H1 (cell line): ENCODE measurements around the gene BDKRB1. TPM values are rescaled to one million over a fixed set of nuclear protein-coding genes. Genes with fewer than 3 reads are reported as not detected.

Experiments used
- CTCF ChIA-PET: fragments of 300-600 bp; sonication (Branson Sonifier 250); formaldehyde crosslinking; loops from one replicate; lab custom pipeline; 2021; ENCODE audit not compliant: partially characterized antibody; lab: Charles Lee
- POLR2A ChIA-PET: fragments of 300-600 bp; sonication (Branson Sonifier 250); formaldehyde crosslinking; loops from one replicate; lab custom pipeline; 2021; ENCODE audit warnings: inconsistent platforms; ENCODE audit not compliant: partially characterized antibody; lab: Charles Lee
- DNase-seq, 2 experiments: peaks; one replicate each; pipeline versions ENCODE4 v3.0.0 to v3.0.0-alpha.2; 2010 to 2022; ENCODE audit warnings: low spot score in 2 of 2, low read depth in 1 of 2, mixed read lengths in 1 of 2
- FAIRE-seq: peaks from 2 replicates; lab custom pipeline; 2011; peaks lifted over from hg19 to GRCh38; lab: Jason Lieb, UNC
- H2AFZ ChIP-seq: 2 replicates; pipeline ENCODE4 v1.8.1; 2012; ENCODE audit warnings: low read length, inconsistent platforms
- H2AK5ac ChIP-seq: 2 replicates; pipeline ENCODE4 v1.6.1; 2013; ENCODE audit warnings: low read depth, low read length
- H2BK120ac ChIP-seq: replicated peaks from 2 replicates; pipeline ENCODE3; 2013; ENCODE audit warnings: low read depth, low read length, inconsistent platforms
- H2BK12ac ChIP-seq: 2 replicates; pipeline ENCODE4 v1.6.1; 2013; ENCODE audit warnings: low read depth, low read length
- H2BK15ac ChIP-seq: 2 replicates; pipeline ENCODE4 v1.6.1; 2013; ENCODE audit warnings: low read length
- H2BK20ac ChIP-seq: 2 replicates; pipeline ENCODE4 v1.6.1; 2013; ENCODE audit warnings: low read length
- H2BK5ac ChIP-seq: 2 replicates; pipeline ENCODE4 v1.6.1; 2013; ENCODE audit warnings: low read depth, low read length
- H3K14ac ChIP-seq: 2 replicates; pipeline ENCODE4 v1.6.1; 2013; ENCODE audit warnings: inconsistent platforms; ENCODE audit not compliant: insufficient read length
- H3K18ac ChIP-seq: 2 replicates; pipeline ENCODE4 v1.6.1; 2013; ENCODE audit warnings: low read length; ENCODE audit errors: extremely low read depth
- H3K23ac ChIP-seq: 2 replicates; pipeline ENCODE4 v1.6.1; 2013; ENCODE audit warnings: inconsistent platforms; ENCODE audit not compliant: insufficient read length
- H3K23me2 ChIP-seq: 2 replicates; pipeline ENCODE4 v1.6.1; 2013; ENCODE audit warnings: low read depth, low read length
- H3K27ac ChIP-seq: 2 replicates; pipeline ENCODE4 v1.6.1; 2011; ENCODE audit warnings: low read depth, low read length, inconsistent platforms
- H3K27me3 ChIP-seq, 4 experiments: replicated peaks in 1 of 4; 1 replicate in 1 of 4; 2 replicates in 3 of 4; pipeline versions ENCODE4 v1.6.1 to v1.8.1; 2011 to 2013; ENCODE audit warnings: low read length in 3 of 4, mild to moderate bottlenecking in 3 of 4, inconsistent platforms in 2 of 4, mixed read lengths in 2 of 4, moderate library complexity in 1 of 4; ENCODE audit not compliant: control insufficient read depth in 3 of 4, insufficient read depth in 3 of 4; ENCODE audit errors: extremely low read depth in 1 of 4
- H3K36me3 ChIP-seq, 4 experiments: 2 replicates each; pipeline versions ENCODE4 v1.6.1 to v1.8.1; 2011 to 2013; ENCODE audit warnings: mild to moderate bottlenecking in 4 of 4, low read length in 3 of 4, moderate library complexity in 2 of 4, control low read depth in 1 of 4, inconsistent platforms in 1 of 4; ENCODE audit not compliant: insufficient read depth in 4 of 4, control insufficient read depth in 2 of 4
- H3K4ac ChIP-seq: replicated peaks from 2 replicates; pipeline ENCODE3; 2013; ENCODE audit warnings: low read length, low read depth, mixed read lengths, inconsistent platforms; ENCODE audit not compliant: insufficient read length
- H3K4me1 ChIP-seq, 4 experiments: replicated peaks in 1 of 4; 1 replicate in 1 of 4; 2 replicates in 3 of 4; pipeline versions ENCODE4 v1.6.1 to v1.8.1; 2011 to 2013; ENCODE audit warnings: low read length in 3 of 4, inconsistent platforms in 2 of 4, mixed read lengths in 1 of 4; ENCODE audit not compliant: insufficient read depth in 4 of 4, control insufficient read depth in 3 of 4
- H3K4me2 ChIP-seq, 2 experiments: 2 replicates each; pipeline versions ENCODE4 v1.6.1 to v1.8.1; 2011 to 2013; ENCODE audit warnings: low read depth in 2 of 2, low read length in 2 of 2, control low read depth in 1 of 2, inconsistent platforms in 1 of 2, mild to moderate bottlenecking in 1 of 2; ENCODE audit not compliant: insufficient read depth in 1 of 2
- H3K4me3 ChIP-seq, 4 experiments: fragments of 200-600, 300-600 bp in 1 of 4; sonication (generic), shearing (Covaris generic), sonication (Bioruptor Twin) in 1 of 4; 2 replicates each; pipeline versions ENCODE4 v1.5.1 to v1.8.1; 2011 to 2016; ENCODE audit warnings: low read length in 4 of 4, low read depth in 3 of 4, control low read depth in 2 of 4, inconsistent platforms in 2 of 4, mild to moderate bottlenecking in 2 of 4, mixed read lengths in 1 of 4, moderate library complexity in 1 of 4; ENCODE audit not compliant: insufficient read depth in 2 of 4; ENCODE audit errors: extremely low read depth in 1 of 4
- H3K56ac ChIP-seq: replicated peaks from 2 replicates; pipeline ENCODE3; 2013; ENCODE audit warnings: low read depth, mild to moderate bottlenecking, mixed read lengths, low read length, inconsistent platforms; ENCODE audit not compliant: insufficient read length
- H3K79me1 ChIP-seq: 2 replicates; pipeline ENCODE4 v1.6.1; 2013; ENCODE audit warnings: low read depth, low read length, control low read depth
- H3K79me2 ChIP-seq, 2 experiments: 2 replicates each; pipeline versions ENCODE4 v1.6.1 to v1.8.1; 2012 to 2013; ENCODE audit warnings: low read length in 2 of 2, mild to moderate bottlenecking in 2 of 2, inconsistent platforms in 1 of 2; ENCODE audit not compliant: insufficient read depth in 2 of 2, control insufficient read depth in 1 of 2
- H3K9ac ChIP-seq, 4 experiments: replicated peaks in 1 of 4; 1 replicate in 1 of 4; 2 replicates in 3 of 4; pipeline versions ENCODE4 v1.6.1 to v1.8.1; 2011 to 2013; ENCODE audit warnings: low read depth in 3 of 4, low read length in 3 of 4, control low read depth in 2 of 4, mild to moderate bottlenecking in 2 of 4, moderate library complexity in 2 of 4, inconsistent platforms in 1 of 4; ENCODE audit errors: extremely low read depth in 1 of 4
- H3K9me3 ChIP-seq, 2 experiments: 2 replicates each; pipeline versions ENCODE4 v1.6.1 to v1.8.1; 2012 to 2013; ENCODE audit warnings: mild to moderate bottlenecking in 2 of 2, moderate library complexity in 2 of 2, control low read depth in 1 of 2, inconsistent platforms in 1 of 2, low read depth in 1 of 2, low read length in 1 of 2, mixed read lengths in 1 of 2; ENCODE audit not compliant: insufficient read depth in 2 of 2
- H4K20me1 ChIP-seq, 2 experiments: replicated peaks in 1 of 2; 2 replicates each; pipeline versions ENCODE3 to v1.8.1; 2011 to 2013; ENCODE audit warnings: inconsistent platforms in 2 of 2, low read length in 2 of 2, mild to moderate bottlenecking in 1 of 2; ENCODE audit not compliant: insufficient read depth in 2 of 2, control insufficient read depth in 1 of 2
- H4K5ac ChIP-seq: 2 replicates; pipeline ENCODE4 v1.6.1; 2013; ENCODE audit warnings: low read length, low read depth, mixed read lengths, inconsistent platforms; ENCODE audit not compliant: insufficient read length
- H4K8ac ChIP-seq: 2 replicates; pipeline ENCODE4 v1.8.0; 2013; ENCODE audit warnings: mild to moderate bottlenecking, moderate library complexity, low read length, inconsistent platforms; ENCODE audit not compliant: insufficient read depth; ENCODE audit errors: extremely low read depth
- H4K91ac ChIP-seq: replicated peaks from 2 replicates; pipeline ENCODE3; 2013; ENCODE audit warnings: low read length, mixed read lengths, inconsistent platforms; ENCODE audit not compliant: insufficient read length
- CBX5 ChIP-seq: fragments of 300-800, 300-1000 bp; sonication (generic); IDR thresholded peaks from 2 replicates; pipeline ENCODE4 v1.7.1; 2016; ENCODE audit warnings: antibody characterized with exemption, low read length, low read depth
- E2F6 ChIP-seq: IDR thresholded peaks from 2 replicates; pipeline ENCODE4 v1.6.1; 2012; ENCODE audit warnings: inconsistent platforms
- EP300 ChIP-seq, 2 experiments: IDR thresholded peaks; 1 replicate in 1 of 2; 2 replicates in 1 of 2; pipeline ENCODE4 v1.6.1; 2011 to 2012; ENCODE audit warnings: low read depth in 2 of 2, low read length in 2 of 2, mild to moderate bottlenecking in 2 of 2, borderline replicate concordance in 1 of 2, inconsistent platforms in 1 of 2, moderate library complexity in 1 of 2
- EZH2 ChIP-seq: fragments of 200-600 bp; sonication (generic); IDR thresholded peaks from 2 replicates; pipeline ENCODE4 v1.7.1; 2012; ENCODE audit warnings: low read depth, mild to moderate bottlenecking, moderate library complexity, low read length, inconsistent platforms; ENCODE audit not compliant: severe bottlenecking
- NANOG ChIP-seq: IDR thresholded peaks from 2 replicates; pipeline ENCODE4 v1.6.1; 2011; ENCODE audit warnings: low read length, low read depth, mild to moderate bottlenecking, inconsistent platforms; ENCODE audit not compliant: insufficient read depth, poor library complexity, severe bottlenecking
- NRF1 ChIP-seq: IDR thresholded peaks from 2 replicates; pipeline ENCODE4 v1.6.1; 2011; ENCODE audit warnings: mild to moderate bottlenecking, low read depth, low read length, improper control_type of control experiment
- POLR2A ChIP-seq, 2 experiments: IDR thresholded peaks; 1 replicate in 1 of 2; 2 replicates in 1 of 2; pipeline ENCODE4 v1.6.1; 2011; ENCODE audit warnings: low read depth in 2 of 2, low read length in 2 of 2, mild to moderate bottlenecking in 2 of 2; ENCODE audit errors: control extremely low read depth in 1 of 2
- RFX5 ChIP-seq: IDR thresholded peaks from 2 replicates; pipeline ENCODE4 v1.6.1; 2011; ENCODE audit warnings: low read depth, low read length, improper control_type of control experiment, borderline replicate concordance
- SIRT6 ChIP-seq: IDR thresholded peaks from one replicate; pipeline ENCODE4 v1.7.1; 2012; ENCODE audit warnings: low read length, inconsistent platforms
- SP1 ChIP-seq: IDR thresholded peaks from 2 replicates; pipeline ENCODE4 v1.6.1; 2011; ENCODE audit warnings: low read depth, low read length
- SP2 ChIP-seq: IDR thresholded peaks from 2 replicates; pipeline ENCODE4 v1.6.1; 2012; ENCODE audit warnings: mild to moderate bottlenecking, low read length, inconsistent platforms
- TCF12 ChIP-seq: IDR thresholded peaks from 2 replicates; pipeline ENCODE4 v1.6.1; 2011; ENCODE audit warnings: low read depth, mild to moderate bottlenecking, low read length
- TEAD4 ChIP-seq: IDR thresholded peaks from 2 replicates; pipeline ENCODE4 v1.6.1; 2012; ENCODE audit warnings: low read depth, low read length, inconsistent platforms, mixed read lengths
- USF2 ChIP-seq: IDR thresholded peaks from 2 replicates; pipeline ENCODE4 v1.6.1; 2011; ENCODE audit warnings: low read length, improper control_type of control experiment
- WGBS, 2 experiments: shearing (Covaris generic) in 1 of 2; methylation state at CpG; one replicate each; pipeline versions ENCODE4 v1.1.6 to v1.1.7; 2013 to 2015; ENCODE audit warnings: low lambda C conversion rate in 2 of 2, mixed read lengths in 2 of 2, inconsistent platforms in 1 of 2, low coverage in 1 of 2, missing lambda C conversion rate in 1 of 2; ENCODE audit not compliant: insufficient replicate concordance in 2 of 2, insufficient coverage in 1 of 2, insufficient read length in 1 of 2; ENCODE audit errors: extremely low coverage in 1 of 2, missing lambda C conversion rate in 1 of 2; 5-methylcytosine and 5-hydroxymethylcytosine counted together
- polyA plus RNA-seq, 7 experiments: library from polyadenylated mRNA; depleted of rRNA in 3 of 7; stranded (reverse) in 5 of 7; unstranded in 2 of 7; fragments of >200 nt in 5 of 7; fragments of 200-250 nt in 2 of 7; gene quantifications; 1 replicate in 5 of 7; 2 replicates in 1 of 7; 4 replicates in 1 of 7; pipeline versions ENCODE4 v1.2.1 to v1.2.3, GENCODE V29; 2011 to 2013; ENCODE audit warnings: missing spikeins in 2 of 7, mixed read lengths in 2 of 7
- total RNA-seq: library from RNA; stranded (reverse); fragmentation: NEBNext Ultra II Directional; extraction: Animal tissue kit (Norgen Biotek cat#: 25700); gene quantifications from 2 replicates; pipeline ENCODE4 v1.2.1, GENCODE V29; 2021

Gene BDKRB1
- total and polyA plus RNA-seq, 2 of the 8 experiments (the other 6 are each of a cell fraction or from before 2014, with no cell fraction given) = 0.27 TPM; not detected in 1

- DNase-seq (no peak), FAIRE-seq (no peak)
- Histone ChIP-seq H4K8ac (no peak overlapping the region), H3K56ac (no peak overlapping the region), H2BK12ac (no peak overlapping the region), H3K27ac (no peak overlapping the region), H3K27me3 (no peaks in the 10 kb centered on the region), H3K4ac (no peak overlapping the region), H3K23me2 (no peaks in the 10 kb centered on the region), H2BK5ac (no peak overlapping the region), H3K4me3 (no peak overlapping the region), H2BK20ac (no peak overlapping the region), H3K36me3 (no peaks in the 10 kb centered on the region), H2AK5ac (no peak overlapping the region), H3K4me2 (no peak overlapping the region), H2AFZ (no peak overlapping the region), H3K14ac (no peak overlapping the region), H4K5ac (no peak overlapping the region), H3K79me1 (no peaks in the 10 kb centered on the region), H3K9ac (no peak overlapping the region), H3K79me2 (no peaks in the 10 kb centered on the region), H3K9me3 (no peaks in the 10 kb centered on the region), H2BK120ac (no peak overlapping the region), H4K91ac (no peak overlapping the region), H4K20me1 (peaks cover 0 to 2% of the 10 kb centered on the region in 2 experiments), H3K4me1 (no peaks in the 10 kb centered on the region), H3K18ac (no peak overlapping the region), H2BK15ac (no peak overlapping the region), H3K23ac (no peak overlapping the region)
- WGBS, 2 experiments = 91% methylated on average over 8 of the region's 8 CpGs; no CpG with 5 or more reads in 1 of the 2 experiments
- ChIA-PET POLR2A (no interaction called here), CTCF (interaction anchor here (0.8 kb wide), 1 partner anchor 52 kb away, joined by 3 read pairs; no protein-coding TSS in a partner anchor)
- TF ChIP-seq TEAD4 (no peak), TCF12 (no peak), POLR2A (IDR thresholded peaks at IDR 0.05; ENCODE audit: control extremely low read depth in 1 of 2, low read depth in 2 of 2, low read length in 2 of 2) (no peak), E2F6 (no peak), EZH2 (no peak), NRF1 (no peak), RFX5 (no peak), SP1 (no peak), CBX5 (no peak), NANOG (no peak), USF2 (no peak), SP2 (no peak), SIRT6 (no peak), EP300 (IDR thresholded peaks at IDR 0.05; ENCODE audit: borderline replicate concordance in 1 of 2, low read depth in 2 of 2, low read length in 2 of 2) (no peak)
Measured at GRCh38 chr14:96221841-96222240, 34.2 kb upstream of the BDKRB1 start.
